Fibroblast of skin of right biceps (primary cell): ENCODE data around the gene ZFYVE27.

Source experiments
- DNase-seq: peaks from one replicate; pipeline ENCODE4 v3.0.0-alpha.2; 2013

ZFYVE27 gene

DNA sequence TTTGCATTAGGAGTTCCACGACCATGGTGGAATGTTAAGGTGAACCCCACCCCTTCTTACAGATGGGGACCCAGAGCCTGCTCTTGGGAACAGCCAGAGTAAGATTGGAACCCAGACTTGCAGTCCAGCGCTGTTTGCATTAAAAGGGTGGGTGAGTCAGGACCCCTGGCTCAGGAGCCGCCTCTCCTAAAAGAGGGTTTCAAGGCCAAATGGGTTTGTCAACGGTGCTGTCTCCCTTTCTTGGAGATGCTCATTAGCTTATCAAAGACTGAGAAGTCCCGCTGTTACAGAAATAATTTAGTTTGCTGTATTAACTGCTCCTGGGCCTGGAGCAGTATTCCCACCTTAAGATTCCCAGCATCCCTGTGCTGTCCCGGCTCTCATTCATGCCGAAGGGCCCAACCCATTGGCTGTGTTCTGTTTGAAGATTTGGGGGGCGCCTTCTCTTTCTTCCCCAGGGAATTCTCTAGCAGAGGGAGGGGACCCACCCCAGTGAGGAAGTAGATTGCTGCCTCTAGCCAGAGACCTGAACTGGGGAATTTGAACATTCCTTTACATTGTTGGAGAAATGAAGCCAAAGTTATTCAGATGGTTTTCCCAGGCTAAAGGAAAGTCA is 21.6 kb upstream of the ZFYVE27 start:
- no peak for DNase-seq

DNA sequence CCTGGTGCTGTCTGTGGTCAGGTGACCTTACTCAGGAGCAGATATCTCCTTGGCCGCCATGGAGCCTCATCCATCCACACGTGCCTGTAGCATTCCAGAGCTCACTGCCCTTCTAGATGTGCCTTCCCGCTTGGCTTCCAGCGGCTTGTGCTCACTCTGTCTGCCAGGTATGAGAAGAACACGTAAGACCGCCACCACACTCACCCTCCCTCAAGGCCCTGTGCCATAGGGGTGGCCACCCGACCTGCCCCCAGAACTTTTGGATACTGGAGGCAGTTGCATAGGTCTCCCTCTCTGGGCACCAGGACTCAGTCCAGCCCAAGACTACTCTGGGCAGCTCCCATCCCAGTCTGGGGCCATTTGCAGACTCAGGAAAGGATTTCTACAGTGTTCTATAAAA is 19.3 kb upstream of the ZFYVE27 start:
- DNase-seq = no peak

DNA sequence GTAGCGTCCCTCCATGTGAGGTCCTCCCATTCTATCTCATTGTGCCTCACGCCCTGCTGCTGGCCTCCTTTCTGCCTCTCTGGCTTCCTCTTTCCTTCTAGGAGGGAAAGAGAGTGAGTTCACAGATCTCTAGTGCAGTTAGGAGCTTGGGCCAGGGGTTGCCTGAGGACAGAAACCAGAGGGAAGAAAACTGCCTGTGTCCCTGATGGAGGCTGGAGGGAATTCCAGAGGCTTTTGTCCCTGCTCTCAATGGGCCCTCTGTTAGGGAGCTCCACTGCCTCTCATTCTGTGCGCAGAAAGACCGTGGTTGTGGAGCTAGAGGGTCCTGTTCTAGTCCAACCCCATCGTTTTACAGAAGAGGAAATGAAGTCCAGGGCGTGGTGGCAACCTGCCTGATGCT is 18.8 kb upstream of the ZFYVE27 start:
- no peak for DNase-seq

GRCh38 chr10:97718659-97719142 is 18.2 kb upstream of the ZFYVE27 start:
- DNase-seq = no peak

DNA sequence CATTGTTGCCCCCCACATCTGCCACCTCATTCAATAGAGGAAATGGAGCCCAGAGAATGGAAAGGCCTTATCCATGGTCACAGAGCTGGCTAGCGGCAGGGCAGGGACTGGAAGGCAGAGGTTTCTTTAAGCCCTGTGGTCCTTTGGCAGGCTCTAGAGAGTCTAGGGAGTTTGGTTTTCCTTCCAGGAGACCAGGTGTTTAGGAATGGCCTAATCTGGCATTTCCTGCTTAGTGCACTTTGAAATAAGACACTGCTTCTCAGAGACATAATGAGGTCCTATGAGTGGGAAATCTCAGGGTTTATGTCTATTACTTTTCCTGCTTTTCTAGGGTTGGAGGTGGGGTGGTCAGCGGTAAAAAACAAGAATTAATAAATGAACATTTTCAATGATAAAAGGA is 17.3 kb upstream of the ZFYVE27 start:
- no peak for DNase-seq

DNA sequence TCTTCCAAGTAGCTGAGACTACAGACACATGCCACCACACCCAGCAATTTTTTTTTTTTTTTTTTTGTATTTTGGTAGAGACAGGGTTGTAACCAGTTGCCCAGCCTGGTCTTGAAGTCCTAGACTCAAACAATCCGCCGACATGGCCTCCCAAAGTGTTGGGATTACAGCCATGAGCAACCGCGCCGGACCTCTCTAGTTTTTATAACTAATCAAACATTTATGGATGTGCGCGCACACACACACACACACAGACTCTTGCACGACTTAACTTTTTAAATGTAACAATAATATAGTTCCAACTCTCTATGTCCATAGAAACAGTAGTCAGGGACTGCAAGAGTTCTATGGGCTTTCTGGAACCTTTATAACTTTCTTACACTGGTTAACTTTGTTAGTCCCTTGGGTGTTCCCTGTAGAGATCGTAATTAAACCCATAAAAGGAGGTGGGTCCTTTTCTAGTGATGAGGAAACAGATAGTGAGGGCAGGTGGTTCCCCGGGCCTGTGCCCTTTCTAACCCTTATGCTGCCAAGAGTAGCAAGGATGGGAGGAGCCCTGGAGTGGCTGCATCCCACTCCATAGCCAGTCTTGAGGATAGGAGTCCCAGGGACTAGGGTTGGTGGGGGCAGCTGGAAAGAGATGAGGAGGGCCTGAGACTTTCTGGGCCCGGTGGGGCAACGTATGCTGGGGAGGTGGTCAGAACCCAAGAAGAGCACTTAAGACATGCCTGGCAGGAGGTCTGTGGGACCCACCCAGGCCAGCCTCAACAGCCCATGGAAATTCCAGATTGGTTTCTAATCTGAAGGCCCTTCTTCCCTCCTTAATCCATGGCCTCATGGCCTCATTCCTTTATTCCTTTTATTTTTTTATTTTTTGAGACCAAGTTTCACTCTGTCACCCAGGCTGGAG is 14.8 kb upstream of the ZFYVE27 start:
- DNase-seq = no peak

DNA sequence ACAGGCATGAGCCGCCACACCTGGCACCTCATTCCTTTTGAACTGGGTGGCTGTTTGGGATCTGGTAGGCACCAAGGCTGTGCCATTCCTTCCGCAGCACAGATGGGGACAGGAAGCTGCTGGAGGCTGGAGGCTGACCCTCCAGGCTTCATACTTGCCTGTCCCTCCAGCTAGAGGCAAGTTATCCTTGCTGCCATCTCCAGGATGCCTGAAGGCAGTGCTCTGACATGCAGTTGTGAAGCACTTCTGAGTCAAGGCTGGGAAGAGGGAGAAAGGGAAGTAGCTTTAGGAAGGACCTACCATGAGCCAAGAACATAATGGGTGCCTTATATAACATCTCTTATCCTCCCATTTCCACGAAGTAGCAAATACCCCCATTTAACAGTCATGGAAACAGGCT is 13.9 kb upstream of the ZFYVE27 start:
- no peak for DNase-seq

- peak; percentile 51 for DNase-seq
Measured at GRCh38 chr10:97724341-97724941, 12.5 kb upstream of the ZFYVE27 start.

DNA sequence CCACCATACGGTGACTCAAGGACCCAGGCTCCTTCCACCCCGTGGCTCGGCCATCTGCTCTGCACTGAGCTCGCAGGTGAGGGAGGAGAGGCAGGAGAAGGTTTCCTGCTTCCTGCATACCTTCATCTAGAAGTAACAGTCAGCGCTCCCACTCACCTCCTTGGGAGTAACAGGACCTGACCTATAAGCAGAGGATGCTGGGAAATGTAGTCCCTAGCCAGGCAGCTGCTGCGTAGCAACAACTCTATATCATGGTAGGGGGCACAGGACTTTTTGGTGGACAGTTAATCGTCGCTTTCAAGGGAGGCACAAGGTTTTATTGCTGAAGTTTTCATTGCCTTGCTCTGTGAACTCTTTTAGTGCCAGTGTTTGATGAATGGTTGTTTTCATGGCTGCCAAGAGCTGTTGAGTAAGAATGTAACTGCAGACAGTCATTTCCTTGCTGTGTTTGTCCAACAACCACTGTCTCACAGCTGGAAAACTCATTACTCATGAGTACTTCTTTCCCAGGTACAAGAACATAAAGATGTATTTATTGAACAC is 10.2 kb upstream of the ZFYVE27 start:
- peak; percentile 68 for DNase-seq

DNA sequence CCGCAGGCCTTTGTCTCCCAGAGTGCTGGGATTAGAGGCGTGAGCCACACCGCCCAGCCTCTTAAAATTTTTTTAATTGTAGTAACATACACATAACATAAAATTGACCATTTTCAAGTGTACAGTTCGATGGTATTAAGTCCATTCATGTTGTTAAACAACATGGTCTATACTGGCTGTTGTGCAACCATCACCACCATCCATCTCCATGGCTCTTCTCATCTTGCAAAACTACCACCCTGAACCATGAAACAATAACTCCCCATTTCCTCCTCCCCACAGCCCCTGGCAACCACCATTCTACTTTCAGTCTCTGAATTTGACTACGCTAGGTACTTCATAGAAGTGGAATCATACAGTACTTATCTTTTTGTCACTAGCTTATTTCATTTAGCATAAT is 7.9 kb upstream of the ZFYVE27 start:
- no peak for DNase-seq

DNA sequence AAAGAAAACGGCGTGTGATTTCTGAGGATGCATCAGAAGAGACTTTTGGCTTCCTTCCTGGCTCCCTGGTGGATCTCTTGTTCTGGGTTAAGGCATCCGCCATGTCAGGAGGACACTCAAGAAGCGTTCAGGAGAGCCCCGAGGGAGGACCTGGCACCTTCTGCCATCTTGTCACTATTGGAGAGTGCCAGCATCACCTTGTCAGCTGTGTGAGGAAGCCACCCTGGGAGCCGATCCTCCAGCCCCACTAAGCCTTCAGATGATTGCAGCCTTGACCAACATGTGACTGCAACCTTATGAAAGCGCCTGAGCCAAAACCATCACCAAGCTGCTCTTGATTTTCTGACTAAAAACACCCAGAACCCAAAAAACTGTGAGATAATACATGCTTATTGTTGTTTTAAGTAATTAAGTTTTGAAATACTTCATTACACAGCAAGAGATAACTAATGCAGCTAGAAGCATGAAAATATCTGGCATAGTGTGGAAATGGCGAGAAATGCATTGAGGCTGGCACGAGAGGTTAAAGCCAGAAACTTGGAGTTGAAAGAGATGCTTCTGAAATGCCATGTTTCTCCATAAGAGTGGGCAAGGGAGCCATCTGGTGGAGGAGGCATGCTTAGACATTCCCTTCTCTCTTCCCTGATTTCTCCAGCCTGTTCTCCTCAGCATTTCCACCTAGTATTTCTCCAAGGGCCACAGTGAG is 5.4 kb upstream of the ZFYVE27 start:
- DNase-seq = peak; percentile 73

GRCh38 chr10:97732052-97732359 is 4.9 kb upstream of the ZFYVE27 start:
- no peak for DNase-seq

DNA sequence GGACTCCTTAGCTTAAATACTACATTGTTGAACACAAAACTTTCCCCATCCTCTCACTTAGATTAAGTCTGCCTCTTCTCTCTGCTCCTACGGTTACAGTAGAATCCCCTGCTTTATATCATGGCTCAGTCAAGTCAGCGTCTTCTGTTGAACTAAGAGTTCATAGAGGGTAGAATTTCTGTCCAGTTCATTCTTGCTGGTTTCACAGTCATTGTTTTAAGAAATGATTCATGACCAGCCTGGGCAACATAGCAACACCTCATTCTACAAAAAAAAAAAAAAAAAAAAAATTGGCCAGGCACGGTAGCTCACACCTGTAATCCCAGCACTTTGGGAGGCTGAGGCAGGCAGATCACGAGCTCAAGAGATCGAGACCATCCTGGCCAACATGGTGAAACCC is 3.7 kb upstream of the ZFYVE27 start:
- DNase-seq = no peak

GRCh38 chr10:97734021-97734420 is 2.9 kb upstream of the ZFYVE27 start:
- no peak for DNase-seq

DNA sequence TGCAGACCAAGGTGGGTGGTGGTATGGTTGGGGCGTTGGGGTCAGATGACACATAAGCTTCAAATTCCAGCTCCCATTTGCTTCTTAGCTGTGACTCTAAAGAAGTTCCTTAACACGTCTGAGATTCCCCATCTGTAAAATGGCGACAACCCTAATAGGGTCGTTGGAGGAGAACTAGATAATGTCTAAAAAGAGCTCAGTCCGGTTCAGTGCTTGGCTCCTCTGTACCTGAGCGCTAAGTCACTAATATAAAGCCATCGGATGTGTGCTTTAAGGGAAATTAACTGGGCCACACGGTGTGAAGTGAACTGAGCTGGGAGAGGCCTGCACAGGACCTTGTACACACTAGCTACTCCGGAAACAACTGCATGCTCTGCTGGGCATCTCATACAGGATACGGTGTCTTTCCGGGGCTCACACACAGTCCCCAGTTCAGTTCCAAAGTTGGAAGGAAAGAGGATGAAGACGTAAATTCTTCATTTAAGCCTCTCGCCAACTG is 476 bp upstream of the ZFYVE27 start:
- no peak for DNase-seq

- no peak for DNase-seq
Measured at GRCh38 chr10:97737770-97738265, 890 bp downstream of the ZFYVE27 start.

- DNase-seq = no peak
Measured at GRCh38 chr10:97738616-97739015, 1.7 kb downstream of the ZFYVE27 start.

GRCh38 chr10:97740613-97741012 is 3.7 kb downstream of the ZFYVE27 start:
- no peak for DNase-seq

GRCh38 chr10:97743169-97743943 is 6.4 kb downstream of the ZFYVE27 start:
- DNase-seq = no peak

GRCh38 chr10:97744405-97745035 is 7.6 kb downstream of the ZFYVE27 start:
- DNase-seq = no peak

- no peak for DNase-seq
Measured at GRCh38 chr10:97747573-97747972, 10.6 kb downstream of the ZFYVE27 start.
